DND-41 (cell line): ENCODE data around the gene RASGEF1B.

ENCODE experiments used
- ATAC-seq: fragments of 200-7000 bp; cut with Tn5 transposase; 3 replicates; pipeline ENCODE4 v1.9.1; 2021; ENCODE audit warnings: low read depth; ENCODE audit not compliant: insufficient read depth
- DNase-seq: peaks from one replicate; pipeline ENCODE4 v3.0.0-alpha.2; 2020
- H2AFZ ChIP-seq: 2 replicates; pipeline ENCODE4 v1.6.0; 2012; ENCODE audit warnings: low read depth, low read length
- H3K27ac ChIP-seq: 2 replicates; pipeline ENCODE4 v1.5.1; 2012; ENCODE audit warnings: low read length, inconsistent platforms
- H3K27me3 ChIP-seq: fragments of 200-600 bp; sonication (generic); 2 replicates; pipeline ENCODE4 v1.6.0; 2012; ENCODE audit warnings: low read length, mild to moderate bottlenecking, inconsistent platforms; ENCODE audit not compliant: insufficient read depth, poor library complexity
- H3K36me3 ChIP-seq: 2 replicates; pipeline ENCODE4 v1.5.1; 2012; ENCODE audit warnings: low read length, inconsistent platforms; ENCODE audit not compliant: insufficient read depth
- H3K4me1 ChIP-seq: 2 replicates; pipeline ENCODE4 v1.5.1; 2012; ENCODE audit warnings: mild to moderate bottlenecking, low read length; ENCODE audit not compliant: insufficient read depth
- H3K4me2 ChIP-seq: 2 replicates; pipeline ENCODE4 v1.6.0; 2012; ENCODE audit warnings: mild to moderate bottlenecking, moderate library complexity, low read length, inconsistent platforms; ENCODE audit not compliant: insufficient read depth
- H3K4me3 ChIP-seq, 2 experiments: fragments of 200-600 bp in 1 of 2; shearing (Covaris generic) in 1 of 2; 2 replicates each; pipeline ENCODE4 v1.5.1; 2012 to 2016; ENCODE audit warnings: inconsistent platforms in 2 of 2, low read length in 2 of 2, mild to moderate bottlenecking in 2 of 2, low read depth in 1 of 2, moderate library complexity in 1 of 2
- H3K79me2 ChIP-seq: 2 replicates; pipeline ENCODE4 v1.6.0; 2012; ENCODE audit warnings: low read length, inconsistent platforms; ENCODE audit not compliant: insufficient read depth
- H3K9ac ChIP-seq: 2 replicates; pipeline ENCODE4 v1.6.0; 2012; ENCODE audit warnings: low read depth, mild to moderate bottlenecking, inconsistent platforms, low read length, moderate library complexity
- H3K9me3 ChIP-seq: 2 replicates; pipeline ENCODE4 v1.5.1; 2012; ENCODE audit warnings: low read length, moderate library complexity, mild to moderate bottlenecking, inconsistent platforms; ENCODE audit not compliant: insufficient read depth, severe bottlenecking
- H4K20me1 ChIP-seq: 2 replicates; pipeline ENCODE4 v1.6.0; 2012; ENCODE audit warnings: low read length; ENCODE audit not compliant: insufficient read depth
- EZH2 ChIP-seq: IDR thresholded peaks from 3 replicates; pipeline ENCODE4 v1.6.1; 2012; ENCODE audit warnings: borderline replicate concordance, low read depth, mild to moderate bottlenecking, moderate library complexity, low read length, inconsistent platforms; ENCODE audit not compliant: severe bottlenecking
- TF ChIP-seq, protein P1 (sequence below): IDR thresholded peaks from 2 replicates; pipeline ENCODE4 v1.5.1; 2012; ENCODE audit warnings: borderline replicate concordance, low read length, moderate library complexity, mild to moderate bottlenecking; ENCODE audit not compliant: poor library complexity, severe bottlenecking; ENCODE audit errors: extremely low read depth

RASGEF1B gene

GRCh38 chr4:81376720-81377119 lies 95.0 kb downstream of the RASGEF1B start:
- TF ChIP-seq EZH2, result no peak
- TF ChIP-seq, protein P1, sequence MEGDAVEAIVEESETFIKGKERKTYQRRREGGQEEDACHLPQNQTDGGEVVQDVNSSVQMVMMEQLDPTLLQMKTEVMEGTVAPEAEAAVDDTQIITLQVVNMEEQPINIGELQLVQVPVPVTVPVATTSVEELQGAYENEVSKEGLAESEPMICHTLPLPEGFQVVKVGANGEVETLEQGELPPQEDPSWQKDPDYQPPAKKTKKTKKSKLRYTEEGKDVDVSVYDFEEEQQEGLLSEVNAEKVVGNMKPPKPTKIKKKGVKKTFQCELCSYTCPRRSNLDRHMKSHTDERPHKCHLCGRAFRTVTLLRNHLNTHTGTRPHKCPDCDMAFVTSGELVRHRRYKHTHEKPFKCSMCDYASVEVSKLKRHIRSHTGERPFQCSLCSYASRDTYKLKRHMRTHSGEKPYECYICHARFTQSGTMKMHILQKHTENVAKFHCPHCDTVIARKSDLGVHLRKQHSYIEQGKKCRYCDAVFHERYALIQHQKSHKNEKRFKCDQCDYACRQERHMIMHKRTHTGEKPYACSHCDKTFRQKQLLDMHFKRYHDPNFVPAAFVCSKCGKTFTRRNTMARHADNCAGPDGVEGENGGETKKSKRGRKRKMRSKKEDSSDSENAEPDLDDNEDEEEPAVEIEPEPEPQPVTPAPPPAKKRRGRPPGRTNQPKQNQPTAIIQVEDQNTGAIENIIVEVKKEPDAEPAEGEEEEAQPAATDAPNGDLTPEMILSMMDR, result no peak
- no peaks in the 10 kb centered on the region for H3K27me3 ChIP-seq

More at GRCh38 chr4:81376720-81377119, 95.0 kb downstream of the RASGEF1B start:
- Histone ChIP-seq H2AFZ (no peak overlapping the region), H3K27ac (no peak overlapping the region), H4K20me1 (no peaks in the 10 kb centered on the region), H3K36me3 (no peaks in the 10 kb centered on the region), H3K4me1 (no peaks in the 10 kb centered on the region), H3K4me3 (no peak overlapping the region), H3K9me3 (no peaks in the 10 kb centered on the region), H3K79me2 (no peaks in the 10 kb centered on the region), H3K4me2 (no peak overlapping the region), H3K9ac (no peak overlapping the region)
- DNase-seq, result no peak
- ATAC-seq, result no peak
